SK-N-SH (cell line): ENCODE results near the gene ELMOD2.

Experiments
- MXI1 ChIP-seq: IDR thresholded peaks from 2 replicates; pipeline ENCODE4 v1.6.1; 2012; ENCODE audit warnings: mild to moderate bottlenecking, low read depth, low read length, improper control_type of control experiment
- RXRA ChIP-seq: IDR thresholded peaks from 2 replicates; pipeline ENCODE4 v1.4.0; 2012; ENCODE audit warnings: low read depth, mild to moderate bottlenecking, borderline replicate concordance
- TF ChIP-seq, protein P1 (sequence below): fragments of 200-600 bp; sonication (generic); IDR thresholded peaks from 2 replicates; pipeline ENCODE4 v1.6.1; 2017; ENCODE audit warnings: antibody characterized with exemption, mild to moderate bottlenecking, moderate library complexity

DNA sequence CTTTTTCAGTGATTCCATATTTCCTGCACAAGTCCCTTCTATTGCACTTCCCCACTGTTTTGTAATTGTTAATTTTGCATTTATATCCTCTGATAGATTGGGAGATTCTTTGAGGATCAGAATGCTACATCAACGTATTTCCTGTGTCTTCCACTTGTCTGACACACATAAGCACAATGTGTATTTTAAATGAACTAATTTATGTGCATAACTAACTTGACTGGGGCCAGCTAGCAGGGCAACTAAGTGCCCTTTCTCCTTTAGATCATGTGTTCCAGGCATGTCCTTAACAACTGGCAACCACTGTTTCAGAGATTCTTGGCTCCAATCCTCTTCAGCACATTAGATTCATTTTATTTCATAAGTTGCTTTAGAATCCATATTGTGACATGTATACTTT is 60.5 kb downstream of the ELMOD2 start:
- TF ChIP-seq RXRA (no peak), MXI1 (no peak)
- TF ChIP-seq, protein P1, sequence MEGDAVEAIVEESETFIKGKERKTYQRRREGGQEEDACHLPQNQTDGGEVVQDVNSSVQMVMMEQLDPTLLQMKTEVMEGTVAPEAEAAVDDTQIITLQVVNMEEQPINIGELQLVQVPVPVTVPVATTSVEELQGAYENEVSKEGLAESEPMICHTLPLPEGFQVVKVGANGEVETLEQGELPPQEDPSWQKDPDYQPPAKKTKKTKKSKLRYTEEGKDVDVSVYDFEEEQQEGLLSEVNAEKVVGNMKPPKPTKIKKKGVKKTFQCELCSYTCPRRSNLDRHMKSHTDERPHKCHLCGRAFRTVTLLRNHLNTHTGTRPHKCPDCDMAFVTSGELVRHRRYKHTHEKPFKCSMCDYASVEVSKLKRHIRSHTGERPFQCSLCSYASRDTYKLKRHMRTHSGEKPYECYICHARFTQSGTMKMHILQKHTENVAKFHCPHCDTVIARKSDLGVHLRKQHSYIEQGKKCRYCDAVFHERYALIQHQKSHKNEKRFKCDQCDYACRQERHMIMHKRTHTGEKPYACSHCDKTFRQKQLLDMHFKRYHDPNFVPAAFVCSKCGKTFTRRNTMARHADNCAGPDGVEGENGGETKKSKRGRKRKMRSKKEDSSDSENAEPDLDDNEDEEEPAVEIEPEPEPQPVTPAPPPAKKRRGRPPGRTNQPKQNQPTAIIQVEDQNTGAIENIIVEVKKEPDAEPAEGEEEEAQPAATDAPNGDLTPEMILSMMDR: no peak
